GM19455 (cell line): Measurements from ENCODE around the gene SOX15.
A peak's percentile ranks its signal among the peaks of the same experiment; 100 is the strongest.
"Not testable (repeated sequence)": the region's sequence is repeated elsewhere in the genome, so short reads cannot be mapped to it uniquely, and the experiment has no call there.

ENCODE experiments used
- ATAC-seq: cut with Tn5 transposase; IDR thresholded peaks from one replicate; pipeline ENCODE4 v1.9.1; 2021; ENCODE audit not compliant: unreplicated experiment

Gene SOX15

GRCh38 chr17:7589891-7590691 lies at the start of gene SOX15:
Gene SOX15 (minus strand): TSS chr17:7590094. CDS start chr17:7589676, 418 bp downstream.
- ATAC-seq = no peak

GRCh38 chr17:7636163-7636562 lies 46.3 kb upstream of the SOX15 start:
- no peak for ATAC-seq

- ATAC-seq = no peak
Measured at GRCh38 chr17:7634384-7634783, 44.5 kb upstream of the SOX15 start.

- no peak for ATAC-seq
Measured at GRCh38 chr17:7633093-7633492, 43.2 kb upstream of the SOX15 start.

- ATAC-seq = no peak
Measured at GRCh38 chr17:7632492-7632894, 42.6 kb upstream of the SOX15 start.

GRCh38 chr17:7631398-7632380 lies 41.8 kb upstream of the SOX15 start:
- no peak for ATAC-seq

GRCh38 chr17:7629939-7630571 lies 40.2 kb upstream of the SOX15 start, which contains the start of gene SHBG:
Gene SHBG (plus strand): TSS chr17:7630135. CDS start chr17:7630173, 38 bp downstream.
- ATAC-seq = no peak

GRCh38 chr17:7627250-7628121 lies 37.6 kb upstream of the SOX15 start, which contains the start of gene SAT2:
Gene SAT2 (minus strand): TSS chr17:7627821. CDS start chr17:7627635, 186 bp downstream.
- ATAC-seq = peak; percentile 82

- ATAC-seq = no peak
Measured at GRCh38 chr17:7626956-7627249, 37.0 kb upstream of the SOX15 start.

GRCh38 chr17:7626307-7626706 lies 36.4 kb upstream of the SOX15 start:
- no peak for ATAC-seq

- ATAC-seq = not testable (repeated sequence)
Measured at GRCh38 chr17:7625749-7626148, 35.9 kb upstream of the SOX15 start.

- no peak for ATAC-seq
Measured at GRCh38 chr17:7623661-7624060, 33.8 kb upstream of the SOX15 start.

GRCh38 chr17:7620835-7621234 lies 30.9 kb upstream of the SOX15 start:
- no peak for ATAC-seq

GRCh38 chr17:7618608-7619007 lies 28.7 kb upstream of the SOX15 start:
- ATAC-seq = no peak

- ATAC-seq = no peak
Measured at GRCh38 chr17:7615265-7615747, 25.4 kb upstream of the SOX15 start.

- peak; percentile 86 for ATAC-seq
Measured at GRCh38 chr17:7614425-7615264, 24.8 kb upstream of the SOX15 start, which contains the start of gene FXR2. Gene FXR2 (minus strand): TSS chr17:7614897. CDS start chr17:7614532, 365 bp downstream.

- no peak for ATAC-seq
Measured at GRCh38 chr17:7613769-7614424, 24.0 kb upstream of the SOX15 start.

GRCh38 chr17:7612294-7612640 lies 22.4 kb upstream of the SOX15 start:
- no peak for ATAC-seq
